ENCODE data around the gene SEH1L.
"Not testable (repeated sequence)": the region's sequence is repeated elsewhere in the genome, so short reads cannot be mapped to it uniquely, and the experiment has no call there.

SEH1L gene

GRCh38 chr18:12947285-12948049, at the start of gene SEH1L:
SEH1L (plus strand) TSS chr18:12948011; CDS start chr18:12948122, 111 bp downstream.
- DNase-seq = peak; percentile 99

DNA sequence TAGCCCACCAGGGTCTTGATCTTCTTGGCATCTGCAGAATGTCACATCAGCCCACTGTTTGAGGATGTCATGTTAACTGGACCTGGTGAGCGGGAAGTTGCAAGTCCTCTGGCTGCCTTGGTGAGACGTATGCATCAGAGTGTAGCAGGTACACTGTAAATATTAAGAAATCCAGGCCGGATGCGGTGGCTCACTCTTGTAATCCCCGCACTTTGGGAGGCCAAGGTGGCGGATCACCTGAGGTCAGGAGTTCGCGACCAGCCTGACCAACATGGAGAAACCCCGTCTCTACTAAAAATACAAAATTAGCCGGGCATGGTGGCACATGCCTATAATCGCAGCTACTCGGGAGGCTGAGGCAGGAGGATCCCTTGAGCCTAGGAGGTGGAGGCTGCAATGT, 46.6 kb upstream of the SEH1L start:
- DNase-seq = not testable (repeated sequence)

DNA sequence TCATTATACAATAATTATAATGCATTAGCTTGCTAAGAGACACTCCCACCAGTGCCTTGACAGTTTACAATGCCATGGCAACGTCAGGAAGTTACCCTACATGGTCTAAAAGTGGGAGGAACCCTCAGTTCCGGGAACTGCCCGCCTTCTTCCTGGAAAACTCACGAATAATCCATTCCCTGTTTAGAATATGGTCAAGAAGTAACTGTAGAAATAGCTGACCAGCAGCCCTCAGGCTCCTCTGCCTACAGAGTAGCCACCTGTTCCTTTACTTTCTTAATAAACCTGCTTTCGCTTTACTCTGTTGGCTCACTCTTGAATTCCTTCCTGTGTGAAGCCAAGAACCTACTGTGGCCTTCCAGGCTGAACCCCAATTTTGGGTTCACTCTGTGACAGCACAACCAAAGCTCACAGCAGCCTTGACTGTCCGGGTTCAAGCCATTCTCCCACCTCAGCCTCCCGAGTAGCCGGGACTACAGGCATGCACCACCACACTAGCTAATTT, 43.7 kb upstream of the SEH1L start:
- peak; percentile 74 for DNase-seq

- DNase-seq = no peak
These were observed 41.7 kb upstream of the SEH1L start for GRCh38 chr18:12906119-12906518.

- DNase-seq = no peak
These were observed 41.0 kb upstream of the SEH1L start for GRCh38 chr18:12906773-12907172.

GRCh38 chr18:12907258-12907925, 40.4 kb upstream of the SEH1L start:
- DNase-seq = no peak

DNA sequence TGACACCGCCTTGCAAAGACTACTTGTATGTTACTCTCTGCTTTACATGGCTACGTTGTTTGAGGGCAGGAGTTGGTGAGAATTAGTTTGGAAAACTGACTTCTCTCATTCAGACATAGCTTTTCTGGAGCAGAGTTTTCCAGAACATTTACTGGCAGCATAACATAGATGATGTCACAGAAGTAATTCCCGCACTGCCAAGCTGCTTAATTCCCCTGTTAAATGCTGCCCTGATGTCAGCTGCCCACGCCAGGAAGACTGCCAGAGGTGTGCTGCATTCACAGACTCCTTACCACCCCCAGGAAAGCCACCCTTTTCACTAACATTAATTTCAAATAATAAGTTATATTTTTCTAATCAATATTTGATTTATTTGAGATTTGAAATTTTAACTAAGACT, 39.1 kb upstream of the SEH1L start:
- DNase-seq = no peak

DNA sequence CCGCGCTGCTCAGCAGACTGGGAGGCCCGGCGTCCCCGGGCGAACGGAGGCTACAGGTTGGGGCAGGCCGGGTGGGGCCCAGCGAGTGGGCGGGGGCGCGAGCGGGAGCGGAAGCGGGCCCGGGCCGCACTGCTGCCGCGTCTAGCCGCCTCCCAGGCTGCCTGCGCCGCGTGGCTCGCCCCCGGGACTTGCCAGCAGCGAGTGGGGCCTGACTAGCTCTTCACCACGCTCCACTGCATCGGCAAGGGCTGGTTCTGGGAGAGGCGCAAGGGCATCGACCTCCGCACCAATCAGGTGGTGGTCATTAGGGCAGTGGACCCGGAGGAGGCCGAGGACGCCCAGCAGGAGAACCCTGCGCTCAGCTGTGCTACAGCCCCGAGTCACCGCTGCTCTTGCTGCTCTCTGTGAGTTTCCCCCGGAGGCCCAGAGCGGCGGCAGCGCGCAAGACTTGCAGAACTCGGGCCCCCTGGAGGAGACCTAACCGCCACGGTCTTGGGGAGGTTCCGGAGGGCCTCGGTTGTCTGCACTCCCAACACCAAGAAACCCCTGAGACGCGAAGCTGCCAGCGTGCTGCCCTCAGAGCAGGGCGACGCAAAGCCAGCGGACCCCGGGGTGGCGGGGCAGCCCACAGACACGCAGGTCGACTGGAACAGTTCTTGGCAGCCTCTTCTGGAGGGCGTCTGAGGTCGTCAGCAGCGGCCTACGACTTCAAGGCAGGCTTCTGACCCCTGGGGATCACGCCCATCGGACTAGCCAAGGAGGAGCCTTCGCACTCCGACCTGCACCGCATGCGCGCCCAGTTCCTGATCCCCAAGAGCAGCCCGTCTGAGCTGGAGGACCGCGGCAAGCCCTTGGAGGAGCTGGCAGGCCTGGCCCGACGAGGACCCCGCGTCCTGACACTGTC, 36.5 kb upstream of the SEH1L start:
- peak; percentile 47 for DNase-seq

DNA sequence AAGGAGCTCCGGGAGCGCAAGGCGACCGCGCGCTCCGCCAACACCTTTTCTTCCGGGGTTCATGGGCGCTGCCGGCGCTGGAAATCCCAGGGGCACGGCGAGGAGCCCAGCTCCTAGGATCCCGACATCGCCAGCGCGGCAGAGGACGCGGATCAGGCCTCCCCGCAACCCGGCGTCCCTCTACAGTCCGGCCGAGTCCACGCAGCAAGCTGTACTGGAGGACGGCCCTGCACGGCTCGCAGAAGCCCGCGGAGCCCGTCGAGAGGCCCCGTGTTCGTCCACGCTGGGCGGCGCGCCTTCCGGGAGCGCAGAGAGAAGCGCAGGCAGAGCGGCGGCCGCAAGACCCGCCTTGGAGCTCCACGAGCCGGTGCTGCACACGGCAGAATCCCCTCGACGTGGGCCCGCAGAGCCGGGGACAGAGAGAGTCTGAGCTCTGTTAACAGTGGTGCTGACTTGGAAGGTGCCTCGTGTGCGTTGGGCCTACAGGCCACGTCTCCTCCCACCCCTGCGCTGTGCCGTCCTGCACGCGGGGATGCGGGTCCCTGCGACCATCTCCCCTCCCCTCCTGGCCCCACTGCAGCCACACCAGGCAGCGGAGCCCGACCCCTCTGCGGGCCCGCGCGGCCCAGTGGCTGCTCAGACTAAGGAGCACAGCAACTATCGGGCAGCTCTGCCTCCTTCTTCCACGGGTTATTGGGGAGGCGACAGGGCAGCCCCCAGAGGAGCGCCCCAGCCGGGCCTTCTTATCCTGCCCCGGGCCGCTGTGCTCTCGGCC, 35.7 kb upstream of the SEH1L start:
- DNase-seq = no peak

GRCh38 chr18:12921178-12921577, 26.6 kb upstream of the SEH1L start:
- peak; percentile 57 for DNase-seq

GRCh38 chr18:12922266-12922665, 25.5 kb upstream of the SEH1L start:
- DNase-seq = no peak

DNA sequence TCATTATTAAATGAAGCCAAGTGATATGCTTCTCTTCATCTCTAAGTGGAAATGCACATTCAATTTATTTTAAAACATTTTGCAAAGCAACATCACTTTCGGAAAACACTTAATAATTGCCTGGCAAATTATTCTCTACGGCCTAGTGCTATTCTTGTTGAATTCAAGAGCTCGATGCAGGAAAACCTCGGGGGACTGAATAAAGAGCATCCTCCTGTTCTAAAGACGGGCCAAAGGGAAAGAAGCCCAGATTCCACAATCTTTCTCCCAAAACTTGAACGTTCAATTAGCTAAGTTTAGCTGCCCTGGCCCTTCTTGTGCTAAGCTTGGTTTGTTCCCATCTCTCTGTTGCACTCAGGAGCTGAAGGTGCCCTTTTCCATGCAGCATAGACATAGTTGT, 23.2 kb upstream of the SEH1L start:
- no peak for DNase-seq

DNA sequence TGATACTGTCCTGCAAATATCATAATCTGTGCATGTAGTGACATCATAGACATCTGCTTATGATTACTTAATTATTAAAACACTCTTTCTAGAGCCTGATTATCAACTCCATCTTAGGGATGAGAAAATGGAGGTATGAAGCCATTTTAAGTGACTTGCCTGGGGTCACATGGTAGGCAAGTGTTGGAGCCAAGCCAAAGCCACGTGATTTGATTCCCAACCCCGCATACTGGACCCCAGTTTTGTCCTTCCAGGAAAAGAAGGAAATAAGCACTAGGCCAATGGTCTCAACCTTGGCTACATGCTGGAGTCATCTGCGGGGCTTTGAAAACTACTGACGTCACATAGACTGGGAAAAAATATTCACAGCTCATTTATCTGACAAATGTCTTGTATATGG, 19.6 kb upstream of the SEH1L start:
- no peak for DNase-seq

GRCh38 chr18:12928641-12929040, 19.2 kb upstream of the SEH1L start:
- no peak for DNase-seq

- no peak for DNase-seq
These were observed 18.2 kb upstream of the SEH1L start for GRCh38 chr18:12929477-12930083.

- DNase-seq = no peak
These were observed 17.4 kb upstream of the SEH1L start for GRCh38 chr18:12930376-12930775.

GRCh38 chr18:12930908-12931307, 16.9 kb upstream of the SEH1L start:
- DNase-seq = no peak

DNA sequence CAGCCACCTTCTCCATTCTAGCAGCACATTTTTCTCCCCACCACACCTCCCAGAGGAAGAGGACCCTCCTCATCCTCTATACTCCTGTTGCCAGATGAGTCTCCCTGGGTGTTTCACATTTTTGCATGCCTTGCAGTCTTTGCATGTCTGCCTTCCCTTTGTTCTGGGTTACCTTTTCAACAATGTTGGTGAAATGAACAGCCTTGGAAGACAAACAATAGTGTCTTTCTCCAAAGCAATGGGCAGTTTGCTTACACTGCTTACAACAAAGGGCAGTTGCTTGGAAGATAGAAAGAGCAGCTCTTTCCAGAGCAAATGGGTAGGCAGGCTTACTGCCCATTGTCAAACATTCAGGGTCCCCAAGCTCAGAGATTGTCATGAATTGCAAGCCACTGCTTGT, 14.5 kb upstream of the SEH1L start:
- DNase-seq = no peak

- peak; percentile 79 for DNase-seq
These were observed 13.2 kb upstream of the SEH1L start for GRCh38 chr18:12934454-12935071.

DNA sequence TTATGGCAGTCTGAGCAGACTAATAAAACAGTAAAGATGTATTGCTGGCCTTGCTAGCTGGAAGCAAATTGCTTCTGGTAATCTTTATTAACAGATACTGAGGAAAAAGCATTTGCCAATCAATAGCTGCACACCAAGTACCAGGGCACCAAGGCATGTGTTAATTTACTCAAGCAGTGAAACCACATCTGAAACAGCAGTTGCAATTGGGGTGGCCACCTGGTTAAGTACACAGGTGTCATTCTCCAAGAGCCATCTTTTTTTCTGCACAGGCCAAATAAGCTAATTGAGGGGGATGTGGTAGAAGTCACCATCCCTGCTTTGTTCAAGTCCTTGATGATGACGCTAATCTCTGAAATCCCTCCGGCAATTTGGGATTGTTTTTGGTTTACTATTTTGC, 8.6 kb upstream of the SEH1L start:
- DNase-seq = no peak

GRCh38 chr18:12943215-12943614, 4.6 kb upstream of the SEH1L start:
- peak; percentile 16 for DNase-seq

DNA sequence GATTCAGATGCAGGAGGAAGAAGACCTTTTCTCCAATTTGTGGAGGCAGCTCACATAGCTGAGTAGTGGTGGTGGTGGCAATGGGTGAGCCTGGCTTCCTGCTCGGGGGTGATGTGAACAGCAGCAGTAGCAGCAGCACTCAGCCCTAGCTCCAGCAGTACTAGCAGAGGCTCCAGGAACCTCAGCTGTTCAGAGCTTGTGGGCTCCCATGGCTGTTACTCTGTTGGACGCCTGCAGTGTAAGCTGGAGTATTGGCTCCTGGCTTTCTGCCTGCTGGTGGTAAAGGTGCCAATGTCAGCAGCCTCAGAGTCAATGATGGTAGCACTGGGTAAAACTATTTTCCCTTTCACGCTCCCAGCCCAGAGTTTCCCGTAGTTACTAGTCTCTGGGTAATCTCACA, 3.1 kb upstream of the SEH1L start:
- DNase-seq = no peak
